Activated CD4-positive, alpha-beta memory T cell treated with anti-CD3 and anti-CD28 coated beads for 36 hours (primary cell): ENCODE measurements around the gene CCDC13. TPM values are rescaled to one million over a fixed set of nuclear protein-coding genes. Genes with fewer than 3 reads are reported as not detected.

Experiments
- CTCF ChIA-PET: fragments of 350-600 bp; sonication (Branson Sonifier 250); formaldehyde crosslinking; loops from one replicate; lab custom pipeline; 2021; ENCODE audit warnings: antibody characterized with exemption, inconsistent platforms; lab: Charles Lee
- POLR2A ChIA-PET: fragments of 350-600 bp; sonication (Branson Sonifier 250); formaldehyde crosslinking; loops from one replicate; lab custom pipeline; 2021; ENCODE audit warnings: antibody characterized with exemption; lab: Charles Lee
- DNase-seq: peaks from one replicate; pipeline ENCODE4 v3.0.0-alpha.2; 2020
- H3K27ac Mint-ChIP-seq: one replicate; pipeline ENCODE4 v1.8.0; 2021; ENCODE audit warnings: mixed read lengths
- H3K27me3 Mint-ChIP-seq: one replicate; pipeline ENCODE4 v1.8.0; 2021; ENCODE audit warnings: mixed read lengths
- H3K36me3 Mint-ChIP-seq: one replicate; pipeline ENCODE4 v1.8.0; 2021; ENCODE audit warnings: mixed read lengths
- H3K4me1 Mint-ChIP-seq: one replicate; pipeline ENCODE4 v1.8.0; 2021; ENCODE audit warnings: low read depth, mixed read lengths
- H3K4me3 Mint-ChIP-seq: one replicate; pipeline ENCODE4 v1.8.0; 2021; ENCODE audit warnings: mild to moderate bottlenecking, mixed read lengths
- H3K9me3 Mint-ChIP-seq: one replicate; pipeline ENCODE4 v1.8.0; 2021; ENCODE audit warnings: mixed read lengths
- intact Hi-C: fragments of 100-400 bp; cut with micrococcal nuclease; formaldehyde crosslinking; loops from one replicate; pipeline ENCODE4 v1.15.1; 2023
- total RNA-seq, 2 experiments: library from RNA; stranded (reverse); gene quantifications; one replicate each; pipeline ENCODE4 v1.2.3, GENCODE V29; 2021

CCDC13 gene
- total RNA-seq, 2 experiments from 2014 or later: 0.76 TPM; not detected in 1

DNA sequence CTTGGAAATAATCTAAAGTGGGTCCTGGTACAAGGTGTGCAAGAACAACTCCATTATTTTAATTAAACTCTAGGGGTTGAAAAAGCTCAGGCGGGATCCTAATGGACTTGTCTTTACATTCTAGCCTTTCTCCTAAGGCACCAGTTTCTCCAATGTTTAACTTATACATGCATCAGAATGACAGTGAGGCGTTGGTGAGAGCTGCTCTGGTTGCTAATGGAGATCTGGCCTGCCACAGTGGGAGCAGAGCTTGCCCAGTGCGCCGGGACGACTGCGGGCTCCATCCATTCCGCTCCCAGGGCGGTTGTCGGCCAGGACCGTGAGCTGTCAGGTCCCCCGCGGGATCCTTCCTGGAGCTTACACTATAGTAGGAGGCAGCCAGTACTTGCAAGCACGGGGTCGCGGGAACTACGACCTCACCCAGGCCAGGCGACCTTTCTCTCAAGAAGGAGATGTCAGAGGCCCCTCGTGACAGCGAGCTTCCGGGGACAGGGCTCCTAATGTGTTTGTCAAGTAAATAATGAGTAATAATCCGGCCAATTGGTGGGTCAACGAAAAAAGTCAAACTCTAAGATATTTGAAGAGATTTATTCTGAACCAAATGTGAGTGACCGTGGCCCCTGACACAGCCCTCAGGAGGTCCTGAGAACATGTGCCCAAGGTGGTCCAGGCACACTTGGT, 32.2 kb upstream of the CCDC13 start:
- peaks cover 7% of the 10 kb centered on the region for H3K27me3 Mint-ChIP-seq
- intact Hi-C loops: no loop called here
- H3K36me3 Mint-ChIP-seq: peaks cover 4% of the 10 kb centered on the region
- no peak overlapping the region for H3K27ac Mint-ChIP-seq
- peak overlapping the region; percentile 95 for H3K4me3 Mint-ChIP-seq
- no peak for DNase-seq
- ChIA-PET CTCF (interaction anchor here (0.6 to 2.0 kb wide), 6 partner anchors 25 to 65 kb away, joined by 3 to 7 read pairs (median 4); no protein-coding TSS in a partner anchor), POLR2A (interaction anchor here (0.6 to 1.0 kb wide), 3 partner anchors 9 to 27 kb away, joined by 3 read pairs; no protein-coding TSS in a partner anchor)
- no peaks in the 10 kb centered on the region for H3K9me3 Mint-ChIP-seq
- peaks cover 26% of the 10 kb centered on the region for H3K4me1 Mint-ChIP-seq

DNA sequence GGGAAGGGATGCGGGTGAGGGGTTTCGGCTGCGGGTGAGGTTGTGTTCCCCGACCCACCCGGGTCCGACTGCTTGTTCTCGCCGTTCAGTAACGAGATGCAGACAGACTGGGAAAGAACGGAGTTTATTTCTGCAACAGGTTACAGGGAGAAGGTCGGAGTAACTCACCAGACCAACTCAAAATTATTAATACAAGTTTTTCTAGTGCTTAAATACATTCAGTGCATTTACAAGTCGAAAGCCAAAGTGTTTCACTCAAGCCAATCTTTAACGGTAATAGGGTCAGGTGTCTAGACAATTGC, 31.7 kb upstream of the CCDC13 start:
- H3K9me3 Mint-ChIP-seq: no peaks in the 10 kb centered on the region
- peaks cover 27% of the 10 kb centered on the region for H3K4me1 Mint-ChIP-seq
- peak overlapping the region; percentile 95 for H3K4me3 Mint-ChIP-seq
- intact Hi-C loops: loop anchor here (1.0 kb wide), 1 partner anchor 31 kb away; the partner anchor contains the start of gene CCDC13
- POLR2A ChIA-PET: interaction anchor here (1.0 kb wide), 2 partner anchors 9 to 27 kb away, joined by 3 read pairs; no protein-coding TSS in a partner anchor
- H3K27me3 Mint-ChIP-seq: peaks cover 7% of the 10 kb centered on the region
- no peak for DNase-seq
- CTCF ChIA-PET: interaction anchor here (0.7 to 2.0 kb wide), 4 partner anchors 24 to 65 kb away, joined by 3 to 7 read pairs (median 4); no protein-coding TSS in a partner anchor
- H3K36me3 Mint-ChIP-seq: peaks cover 5% of the 10 kb centered on the region
- H3K27ac Mint-ChIP-seq: no peak overlapping the region

DNA sequence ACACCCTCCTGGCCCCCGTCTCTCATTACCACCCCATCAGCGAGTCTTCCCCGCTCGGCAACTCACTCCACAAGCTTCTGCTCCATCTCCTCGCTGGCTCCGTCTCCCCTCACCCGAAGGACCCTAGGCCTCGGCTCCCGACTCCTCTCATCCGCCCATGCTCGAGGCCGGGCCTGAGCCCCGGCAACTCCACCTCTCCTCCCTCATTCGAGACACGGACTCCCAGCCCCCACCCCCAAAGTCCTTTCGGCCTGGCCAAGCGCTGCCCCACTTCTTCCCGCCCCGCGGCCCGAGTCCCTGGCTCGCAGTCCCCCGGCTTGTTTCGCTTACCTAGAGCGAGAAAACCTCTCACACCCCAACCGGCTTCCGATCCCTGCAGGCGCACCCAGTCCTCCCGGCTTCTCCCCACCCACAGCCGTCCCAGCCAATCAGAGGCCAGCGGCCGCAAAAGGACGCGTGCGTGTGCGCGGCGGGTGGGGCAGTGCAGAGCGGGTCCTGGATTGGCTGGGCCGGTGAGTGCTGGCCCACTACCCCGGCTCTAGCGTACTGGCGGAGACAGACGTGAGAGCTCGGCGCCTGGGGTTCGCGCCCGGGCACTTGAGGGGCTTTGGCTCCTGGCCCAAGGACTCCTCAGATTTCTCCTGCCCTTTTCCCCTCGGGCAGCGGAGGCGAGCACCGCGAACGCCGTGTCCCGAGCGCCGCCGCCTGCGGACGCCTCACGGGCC, 31.2 kb upstream of the CCDC13 start, which contains the start of gene HIGD1A:
Gene HIGD1A, minus strand, starts transcription at position 385 of the 725 bp plus-strand sequence. CDS start 10,237 bp downstream, outside the sequence.
- peak within 1 kb of the TSS; percentile 86 for H3K27ac Mint-ChIP-seq
- peaks cover 10% of the 10 kb centered on the region for H3K36me3 Mint-ChIP-seq
- intact Hi-C loops: loop anchor here (1.0 kb wide), 1 partner anchor 31 kb away; the partner anchor contains the start of gene CCDC13
- peaks cover 7% of the 10 kb centered on the region for H3K27me3 Mint-ChIP-seq
- no peaks in the 10 kb centered on the region for H3K9me3 Mint-ChIP-seq
- ChIA-PET CTCF (interaction anchor here (0.7 to 2.0 kb wide), 5 partner anchors 17 to 66 kb away, joined by 3 to 7 read pairs (median 4); no protein-coding TSS in a partner anchor), POLR2A (interaction anchor here (1.0 kb wide), 2 partner anchors 10 to 26 kb away, joined by 3 read pairs; no protein-coding TSS in a partner anchor)
- H3K4me3 Mint-ChIP-seq: peak within 1 kb of the TSS; percentile 95
- DNase-seq: peak; percentile 96
- H3K4me1 Mint-ChIP-seq: peaks cover 32% of the 10 kb centered on the region

DNA sequence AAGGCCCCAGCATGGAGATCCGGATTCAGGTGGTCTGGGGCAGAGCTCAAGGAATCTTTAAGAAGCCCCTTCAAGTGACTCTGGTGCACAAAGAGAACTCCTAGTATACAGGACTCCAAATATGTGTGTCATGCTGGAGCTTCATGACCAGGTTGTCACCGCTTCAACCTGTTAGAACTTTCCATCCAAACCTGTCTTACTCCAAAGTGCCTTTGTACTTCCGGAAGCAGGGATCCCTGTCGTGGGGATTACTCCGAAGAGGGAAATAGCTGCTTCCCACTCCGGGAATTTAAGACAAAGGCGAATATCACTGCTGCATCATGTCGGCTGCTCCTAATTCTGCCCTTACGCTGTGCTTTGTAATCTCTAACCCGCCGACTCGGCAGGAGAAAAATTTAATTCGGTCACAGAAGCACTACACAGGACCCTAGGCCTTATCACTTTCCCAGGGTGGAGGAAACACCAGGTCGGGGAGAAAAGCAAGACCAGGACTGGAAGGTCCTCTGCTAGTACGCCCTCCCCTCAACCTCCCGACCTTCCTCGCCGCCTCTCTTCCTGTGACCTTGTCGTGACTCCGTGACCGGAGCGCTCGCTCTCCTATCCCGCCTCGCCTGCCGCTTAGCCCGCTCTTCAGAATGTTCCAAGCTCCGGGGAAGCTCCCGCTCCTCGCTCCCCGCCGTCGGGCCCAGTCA, 30.5 kb upstream of the CCDC13 start:
- H3K4me3 Mint-ChIP-seq: peak overlapping the region; percentile 95
- DNase-seq: peak; percentile 57
- H3K27me3 Mint-ChIP-seq: peaks cover 7% of the 10 kb centered on the region
- no peaks in the 10 kb centered on the region for H3K9me3 Mint-ChIP-seq
- H3K36me3 Mint-ChIP-seq: peaks cover 11% of the 10 kb centered on the region
- intact Hi-C loops: loop anchor here (1.0 kb wide), 1 partner anchor 30 kb away; the partner anchor contains the start of gene CCDC13
- H3K4me1 Mint-ChIP-seq: peaks cover 33% of the 10 kb centered on the region
- peak overlapping the region; percentile 86 for H3K27ac Mint-ChIP-seq
- ChIA-PET POLR2A (no interaction called here), CTCF (interaction anchor here (0.6 to 2.0 kb wide), 5 partner anchors 16 to 36 kb away, joined by 3 to 7 read pairs (median 4); no protein-coding TSS in a partner anchor)

DNA sequence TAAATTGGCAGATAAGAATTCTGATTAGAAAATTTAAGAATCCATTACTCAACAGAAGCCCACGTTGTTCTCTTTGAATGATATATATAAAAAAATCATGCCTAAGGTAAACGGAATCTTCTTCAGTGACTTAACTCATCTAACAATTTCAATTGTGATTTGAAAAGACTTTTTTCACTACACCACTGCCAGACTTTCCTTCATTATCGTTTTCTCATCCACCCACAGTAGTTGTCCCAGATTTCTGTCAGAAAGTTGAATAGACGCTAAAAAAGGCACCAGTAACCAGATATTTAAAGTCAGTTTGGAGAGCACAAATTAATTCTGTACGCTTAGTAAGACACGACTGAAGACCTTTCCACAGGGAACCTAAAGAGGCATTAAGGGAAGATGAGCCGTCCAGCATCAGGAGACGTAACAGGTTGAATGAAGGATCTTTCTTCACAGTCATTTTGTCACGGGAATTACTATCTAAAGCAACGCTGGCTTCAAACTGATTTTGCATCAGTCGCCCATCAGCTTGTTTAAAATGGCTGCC, 29.9 kb upstream of the CCDC13 start:
- H3K27ac Mint-ChIP-seq: no peak overlapping the region
- H3K27me3 Mint-ChIP-seq: peaks cover 7% of the 10 kb centered on the region
- POLR2A ChIA-PET: no interaction called here
- H3K9me3 Mint-ChIP-seq: no peaks in the 10 kb centered on the region
- H3K36me3 Mint-ChIP-seq: peaks cover 11% of the 10 kb centered on the region
- peaks cover 33% of the 10 kb centered on the region for H3K4me1 Mint-ChIP-seq
- DNase-seq: no peak
- intact Hi-C loops: no loop called here
- peak overlapping the region; percentile 95 for H3K4me3 Mint-ChIP-seq
- CTCF ChIA-PET: interaction anchor here (0.6 to 1.6 kb wide), 3 partner anchors 16 to 36 kb away, joined by 3 to 5 read pairs (median 4); no protein-coding TSS in a partner anchor

DNA sequence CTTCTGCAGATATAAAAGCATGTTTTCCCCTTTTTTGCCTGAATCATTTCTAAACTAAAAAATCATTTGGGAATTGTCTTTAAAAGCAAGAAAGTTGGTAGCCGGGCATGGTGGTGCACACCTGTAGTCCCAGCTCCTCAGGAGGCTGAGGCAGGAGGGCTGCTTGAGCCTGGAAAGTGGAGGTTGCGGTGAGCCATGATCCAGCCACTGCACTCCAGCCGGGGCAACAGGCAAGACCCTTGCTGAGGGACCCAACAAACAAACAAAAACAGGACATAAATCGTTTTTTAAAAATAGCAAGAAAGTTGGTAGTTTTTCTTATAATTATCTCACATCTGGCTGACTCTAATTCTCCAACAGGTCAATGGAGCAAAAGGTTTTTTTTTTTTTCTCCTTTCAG, 28.7 kb upstream of the CCDC13 start:
- no peak overlapping the region for H3K27ac Mint-ChIP-seq

DNA sequence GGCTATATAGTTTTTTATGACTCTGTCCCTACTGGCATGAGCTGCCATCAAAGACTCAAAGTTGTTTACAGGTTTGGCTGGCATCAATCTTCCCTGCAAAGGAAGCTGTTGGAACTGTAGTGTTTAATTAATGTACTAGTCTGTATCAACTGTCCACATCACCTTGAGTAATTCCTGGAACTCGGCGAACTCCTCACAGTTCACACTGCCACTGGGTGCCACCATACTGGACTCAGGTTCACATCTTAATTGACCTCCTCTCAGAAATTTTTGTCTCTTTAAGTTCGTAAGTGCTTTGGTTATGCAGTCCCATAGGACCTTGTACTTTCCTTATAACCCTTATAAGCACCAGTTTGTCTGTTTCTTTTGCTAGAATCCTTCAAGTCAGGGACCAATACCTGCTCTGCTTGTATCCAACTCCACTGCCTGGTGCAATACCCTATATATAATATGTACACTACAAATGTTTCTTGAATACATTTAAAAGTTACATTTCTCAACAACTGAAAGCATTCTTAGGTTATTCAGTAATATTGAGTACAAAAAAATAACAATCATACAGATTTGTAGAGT, 28.1 kb upstream of the CCDC13 start:
- POLR2A ChIA-PET: no interaction called here
- CTCF ChIA-PET: no interaction called here

More for the DNA sequence above, 28.7 kb upstream of the CCDC13 start:
- intact Hi-C loops: no loop called here
- Mint-ChIP-seq H3K4me1 (peaks cover 33% of the 10 kb centered on the region), H3K9me3 (no peaks in the 10 kb centered on the region), H3K4me3 (no peak overlapping the region), H3K27me3 (peaks cover 4% of the 10 kb centered on the region), H3K36me3 (peaks cover 11% of the 10 kb centered on the region)
- ChIA-PET CTCF (no interaction called here), POLR2A (no interaction called here)
- no peak for DNase-seq

DNA sequence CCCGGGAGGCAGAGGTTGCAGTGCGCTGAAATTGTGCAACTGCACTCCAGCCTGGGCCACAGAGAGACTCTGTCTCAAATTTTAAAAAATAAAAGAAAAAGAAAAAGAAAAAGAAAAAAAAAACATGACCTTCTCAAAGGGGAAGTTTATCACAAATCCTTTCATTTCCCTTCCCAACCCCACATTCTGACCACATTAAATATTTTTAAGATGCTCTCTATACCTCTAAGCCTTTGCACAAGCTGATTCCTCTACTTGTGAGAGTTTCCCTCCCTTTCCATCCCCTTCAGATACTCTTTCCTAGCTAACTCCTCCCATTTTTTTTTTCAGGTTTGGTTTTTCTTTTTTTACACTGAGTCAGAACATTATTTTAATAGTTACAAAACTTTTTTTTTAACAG, 27.2 kb upstream of the CCDC13 start:
- no peak for DNase-seq
- CTCF ChIA-PET: no interaction called here
- Mint-ChIP-seq H3K4me1 (peaks cover 40% of the 10 kb centered on the region), H3K4me3 (no peak overlapping the region), H3K27me3 (no peaks in the 10 kb centered on the region), H3K36me3 (peaks cover 14% of the 10 kb centered on the region), H3K27ac (no peak overlapping the region), H3K9me3 (peaks cover 3% of the 10 kb centered on the region)
- POLR2A ChIA-PET: no interaction called here
- intact Hi-C loops: no loop called here

More for the DNA sequence above, 28.1 kb upstream of the CCDC13 start:
- peaks cover 36% of the 10 kb centered on the region for H3K4me1 Mint-ChIP-seq
- H3K36me3 Mint-ChIP-seq: peaks cover 14% of the 10 kb centered on the region
- DNase-seq: no peak
- H3K27ac Mint-ChIP-seq: no peak overlapping the region
- peaks cover 3% of the 10 kb centered on the region for H3K9me3 Mint-ChIP-seq
- H3K27me3 Mint-ChIP-seq: peaks cover 2% of the 10 kb centered on the region
- no peak overlapping the region for H3K4me3 Mint-ChIP-seq
- intact Hi-C loops: no loop called here

DNA sequence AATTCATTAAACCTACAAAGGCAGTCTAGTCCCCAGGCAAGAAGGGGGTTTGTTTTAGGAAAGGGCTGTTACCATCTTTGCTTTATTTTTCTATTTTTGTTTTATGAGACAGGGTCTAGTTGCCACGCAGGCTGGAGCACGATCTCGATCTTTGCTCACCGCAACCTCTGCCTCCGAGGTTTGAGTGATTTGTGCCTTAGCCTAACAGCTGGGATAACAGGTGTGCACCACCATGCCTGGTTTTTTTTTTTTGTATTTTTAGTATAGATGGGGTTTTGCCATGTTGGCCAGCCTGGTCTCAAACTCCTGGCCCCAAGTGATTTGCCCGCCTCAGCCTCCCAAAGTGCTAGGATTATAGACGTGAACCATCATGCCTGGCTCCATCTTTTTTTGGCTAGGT, 26.3 kb upstream of the CCDC13 start:
- ChIA-PET CTCF (no interaction called here), POLR2A (no interaction called here)
- peaks cover 14% of the 10 kb centered on the region for H3K36me3 Mint-ChIP-seq
- no peak overlapping the region for H3K27ac Mint-ChIP-seq
- H3K27me3 Mint-ChIP-seq: no peaks in the 10 kb centered on the region
- H3K4me1 Mint-ChIP-seq: peaks cover 37% of the 10 kb centered on the region
- H3K9me3 Mint-ChIP-seq: peaks cover 3% of the 10 kb centered on the region
- no peak for DNase-seq
- intact Hi-C loops: no loop called here
- no peak overlapping the region for H3K4me3 Mint-ChIP-seq

DNA sequence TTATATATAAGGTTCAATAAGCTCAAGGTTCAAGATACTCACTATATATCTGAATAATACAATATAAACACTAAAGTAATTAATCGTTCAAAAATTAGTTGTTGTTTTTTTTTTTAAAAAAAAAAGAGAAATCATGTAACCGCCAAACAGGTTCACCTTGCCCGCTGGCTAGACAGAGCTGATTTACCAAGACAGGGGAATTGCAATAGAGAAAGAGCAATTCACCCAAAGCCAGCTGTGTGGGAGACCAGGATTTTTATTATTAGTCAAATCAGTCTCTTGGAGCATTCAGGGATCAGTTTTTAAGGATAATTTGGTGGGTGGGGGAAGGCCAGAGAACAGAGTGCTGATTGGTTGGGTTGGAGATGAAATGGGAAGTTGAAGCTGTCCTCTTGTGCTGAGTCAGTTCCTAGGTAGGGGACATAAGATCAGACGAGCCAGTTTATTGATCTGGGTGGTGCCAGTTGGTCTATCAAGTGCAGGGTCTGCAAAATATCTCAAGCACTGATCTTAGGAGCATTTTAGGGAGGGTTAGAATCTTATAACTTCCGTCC, 23.4 kb upstream of the CCDC13 start:
- peaks cover 21% of the 10 kb centered on the region for H3K36me3 Mint-ChIP-seq
- peaks cover 25% of the 10 kb centered on the region for H3K4me1 Mint-ChIP-seq
- no peak overlapping the region for H3K4me3 Mint-ChIP-seq
- no peak for DNase-seq
- intact Hi-C loops: no loop called here
- H3K27ac Mint-ChIP-seq: no peak overlapping the region
- POLR2A ChIA-PET: interaction anchor here (0.6 kb wide), 1 partner anchor 9 kb away, joined by 3 read pairs; no protein-coding TSS in a partner anchor
- CTCF ChIA-PET: interaction anchor here (0.9 to 1.0 kb wide), 2 partner anchors 51 to 154 kb away, joined by 3 read pairs; no protein-coding TSS in a partner anchor
- H3K9me3 Mint-ChIP-seq: peaks cover 3% of the 10 kb centered on the region
- no peaks in the 10 kb centered on the region for H3K27me3 Mint-ChIP-seq
